Astrocyte (in vitro differentiated cells and primary cell): ENCODE data around the gene CHAD.

Experiments used
- EZH2 ChIP-seq: IDR thresholded peaks from 2 replicates; pipeline ENCODE4 v1.6.1; 2012; ENCODE audit warnings: mild to moderate bottlenecking, low read length, inconsistent platforms; ENCODE audit not compliant: insufficient read depth
- TF ChIP-seq, protein P1 (sequence below): IDR thresholded peaks from 2 replicates; pipeline ENCODE4 v1.5.1; 2011; ENCODE audit warnings: low read depth, mild to moderate bottlenecking, inconsistent platforms, low read length, moderate library complexity; ENCODE audit not compliant: insufficient read depth

DNA sequence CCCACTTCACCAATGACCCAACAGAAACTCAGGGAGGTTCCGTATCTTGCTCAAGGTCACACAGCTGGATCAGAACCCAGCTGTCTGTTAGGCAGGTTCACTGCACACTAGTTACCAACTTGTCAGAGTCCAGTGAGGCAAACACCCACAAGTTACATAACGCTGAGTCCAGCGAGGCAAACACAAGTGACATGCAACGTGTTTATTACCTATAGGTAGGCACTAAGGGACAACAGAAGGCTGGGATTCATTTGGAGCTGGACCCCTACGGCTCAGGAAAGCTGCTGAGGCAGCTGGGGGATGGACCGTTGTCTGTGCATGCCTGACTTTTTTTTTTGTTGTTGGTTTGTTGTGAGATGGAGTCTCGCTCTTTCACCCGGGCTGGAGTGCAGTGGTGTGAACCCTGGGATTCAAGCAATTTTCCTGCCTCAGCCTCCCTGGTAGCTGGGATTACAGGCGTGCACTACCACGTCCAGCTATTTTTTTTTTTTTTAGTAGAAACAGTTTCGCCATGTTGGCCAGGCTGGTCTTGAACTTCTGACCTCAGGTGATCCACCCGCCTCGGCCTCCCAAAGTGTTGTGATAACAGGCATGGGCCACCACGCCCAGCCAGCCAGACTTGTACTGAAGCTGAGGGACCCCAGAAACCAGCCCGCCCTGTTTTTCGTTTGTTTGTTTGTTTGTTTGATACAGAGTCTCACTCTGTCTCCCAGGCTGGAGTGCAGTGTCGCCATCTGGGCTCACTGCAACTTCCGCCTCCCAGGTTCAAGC is 8.1 kb upstream of the CHAD start:
- TF ChIP-seq, protein P1, sequence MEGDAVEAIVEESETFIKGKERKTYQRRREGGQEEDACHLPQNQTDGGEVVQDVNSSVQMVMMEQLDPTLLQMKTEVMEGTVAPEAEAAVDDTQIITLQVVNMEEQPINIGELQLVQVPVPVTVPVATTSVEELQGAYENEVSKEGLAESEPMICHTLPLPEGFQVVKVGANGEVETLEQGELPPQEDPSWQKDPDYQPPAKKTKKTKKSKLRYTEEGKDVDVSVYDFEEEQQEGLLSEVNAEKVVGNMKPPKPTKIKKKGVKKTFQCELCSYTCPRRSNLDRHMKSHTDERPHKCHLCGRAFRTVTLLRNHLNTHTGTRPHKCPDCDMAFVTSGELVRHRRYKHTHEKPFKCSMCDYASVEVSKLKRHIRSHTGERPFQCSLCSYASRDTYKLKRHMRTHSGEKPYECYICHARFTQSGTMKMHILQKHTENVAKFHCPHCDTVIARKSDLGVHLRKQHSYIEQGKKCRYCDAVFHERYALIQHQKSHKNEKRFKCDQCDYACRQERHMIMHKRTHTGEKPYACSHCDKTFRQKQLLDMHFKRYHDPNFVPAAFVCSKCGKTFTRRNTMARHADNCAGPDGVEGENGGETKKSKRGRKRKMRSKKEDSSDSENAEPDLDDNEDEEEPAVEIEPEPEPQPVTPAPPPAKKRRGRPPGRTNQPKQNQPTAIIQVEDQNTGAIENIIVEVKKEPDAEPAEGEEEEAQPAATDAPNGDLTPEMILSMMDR: no peak
- TF ChIP-seq EZH2: no peak
